Measurements from ENCODE around the gene DGKK.

DGKK gene, protein sequence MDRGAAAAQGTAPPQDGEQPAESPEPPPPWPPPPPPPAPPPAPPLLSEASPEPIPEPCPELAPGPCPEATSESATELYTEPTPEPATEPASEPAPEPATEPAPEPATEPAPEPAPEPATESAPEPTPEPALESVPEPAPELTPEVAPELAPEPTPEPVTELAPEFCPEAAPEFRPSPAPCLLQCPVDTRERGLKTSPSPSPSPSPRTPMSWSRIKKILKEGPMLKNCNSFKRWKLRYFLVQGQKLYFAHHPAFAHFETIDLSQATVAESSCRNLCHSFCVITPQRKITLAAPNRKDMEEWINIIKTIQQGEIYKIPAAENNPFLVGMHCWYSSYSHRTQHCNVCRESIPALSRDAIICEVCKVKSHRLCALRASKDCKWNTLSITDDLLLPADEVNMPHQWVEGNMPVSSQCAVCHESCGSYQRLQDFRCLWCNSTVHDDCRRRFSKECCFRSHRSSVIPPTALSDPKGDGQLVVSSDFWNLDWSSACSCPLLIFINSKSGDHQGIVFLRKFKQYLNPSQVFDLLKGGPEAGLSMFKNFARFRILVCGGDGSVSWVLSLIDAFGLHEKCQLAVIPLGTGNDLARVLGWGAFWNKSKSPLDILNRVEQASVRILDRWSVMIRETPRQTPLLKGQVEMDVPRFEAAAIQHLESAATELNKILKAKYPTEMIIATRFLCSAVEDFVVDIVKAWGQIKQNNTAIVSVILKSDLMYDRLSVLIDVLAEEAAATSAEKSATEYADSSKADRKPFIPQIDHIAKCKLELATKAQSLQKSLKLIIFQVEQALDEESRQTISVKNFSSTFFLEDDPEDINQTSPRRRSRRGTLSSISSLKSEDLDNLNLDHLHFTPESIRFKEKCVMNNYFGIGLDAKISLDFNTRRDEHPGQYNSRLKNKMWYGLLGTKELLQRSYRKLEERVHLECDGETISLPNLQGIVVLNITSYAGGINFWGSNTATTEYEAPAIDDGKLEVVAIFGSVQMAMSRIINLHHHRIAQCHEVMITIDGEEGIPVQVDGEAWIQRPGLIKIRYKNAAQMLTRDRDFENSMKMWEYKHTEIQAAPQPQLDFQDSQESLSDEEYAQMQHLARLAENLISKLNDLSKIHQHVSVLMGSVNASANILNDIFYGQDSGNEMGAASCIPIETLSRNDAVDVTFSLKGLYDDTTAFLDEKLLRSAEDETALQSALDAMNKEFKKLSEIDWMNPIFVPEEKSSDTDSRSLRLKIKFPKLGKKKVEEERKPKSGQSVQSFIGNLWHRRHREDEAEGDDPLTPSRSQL
- 0 to 0.07 (median 0) reads per million in 18 experiments for total RNA-seq

DNA sequence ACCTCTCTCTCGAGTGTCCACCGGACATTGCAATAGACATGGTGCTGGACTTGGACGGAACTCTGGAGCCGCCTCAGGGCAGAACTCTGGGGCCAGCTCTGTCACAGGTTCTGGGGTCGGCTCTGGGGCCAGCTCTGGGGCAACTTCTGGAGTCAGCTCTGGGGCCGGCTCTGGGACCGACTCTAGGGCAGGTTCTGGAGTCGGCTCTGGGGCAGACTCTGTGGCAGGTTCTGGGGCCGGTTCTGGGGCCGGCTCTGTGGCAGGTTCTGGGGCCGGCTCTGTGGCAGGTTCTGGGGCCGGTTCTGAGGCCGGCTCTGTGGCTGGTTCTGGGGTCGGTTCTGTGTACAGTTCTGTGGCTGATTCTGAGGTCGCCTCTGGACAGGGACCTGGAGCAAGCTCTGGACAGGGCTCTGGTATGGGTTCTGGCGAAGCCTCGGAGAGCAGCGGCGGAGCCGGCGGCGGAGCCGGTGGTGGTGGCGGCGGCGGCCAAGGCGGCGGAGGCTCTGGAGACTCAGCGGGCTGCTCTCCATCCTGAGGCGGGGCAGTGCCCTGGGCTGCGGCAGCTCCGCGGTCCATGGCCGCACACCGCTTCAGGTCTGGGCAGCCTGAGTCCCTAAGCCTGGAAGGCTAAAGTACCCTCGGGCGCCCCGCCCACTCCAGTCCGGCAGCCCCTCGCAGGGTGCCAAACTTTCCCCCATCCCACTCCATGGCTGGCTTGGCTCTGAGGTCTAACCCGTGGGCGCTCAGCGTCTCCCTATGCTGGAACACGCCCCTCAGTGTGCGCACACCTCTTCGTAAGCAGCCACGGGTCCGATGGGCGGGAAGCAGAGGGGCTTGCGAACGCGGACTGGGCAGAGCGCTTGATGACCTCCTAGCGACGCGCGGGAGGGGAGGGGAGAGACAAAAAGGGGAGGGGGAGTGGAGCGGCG, at the start of gene DGKK:
Gene DGKK, minus strand, starts transcription at position 723 of the 929 bp plus-strand sequence. Its CDS starts 147 bp downstream, at position 576.
- DNase-seq: no peak

DNA sequence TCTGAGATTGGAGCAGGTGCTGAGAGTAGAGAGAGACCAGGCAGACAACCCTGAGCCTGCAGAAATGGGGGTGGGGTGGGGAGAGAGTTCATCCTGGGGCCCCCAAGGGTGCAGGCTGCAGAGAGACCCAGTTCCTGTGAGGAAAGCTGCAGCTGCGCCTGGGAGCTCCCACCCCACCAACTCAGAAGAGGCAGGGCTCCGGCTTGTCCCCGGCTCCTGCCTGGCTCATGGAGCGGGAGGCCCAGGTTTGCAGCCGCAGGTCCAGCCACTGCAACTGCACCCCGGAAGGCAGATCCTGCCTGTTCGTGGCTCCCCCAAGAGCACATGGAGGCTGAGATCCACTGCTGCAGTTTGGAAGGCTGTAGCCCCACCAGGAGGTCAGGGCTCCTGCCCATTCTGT, 44.2 kb upstream of the DGKK start:
- DNase-seq: no peak

DNA sequence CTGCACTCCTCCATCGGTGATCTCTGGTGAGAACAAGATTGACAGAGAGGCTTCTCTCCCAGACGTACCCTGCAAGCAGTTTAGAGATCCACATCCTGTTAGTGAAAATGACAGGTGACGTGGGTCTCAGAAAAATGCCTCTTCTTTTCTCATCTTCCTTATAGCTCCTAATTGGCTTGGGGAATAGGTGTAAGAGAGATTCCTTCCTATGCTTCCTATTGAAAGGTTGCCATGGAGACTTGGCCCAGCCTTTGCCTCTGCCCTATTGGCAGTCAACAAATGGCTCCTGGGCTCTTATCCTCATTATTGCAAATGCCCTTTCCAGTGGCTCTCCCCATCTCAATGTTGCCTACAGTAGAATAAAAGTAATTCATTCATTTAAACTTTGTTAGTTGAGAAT, 26.5 kb upstream of the DGKK start:
- no peak for DNase-seq

DNA sequence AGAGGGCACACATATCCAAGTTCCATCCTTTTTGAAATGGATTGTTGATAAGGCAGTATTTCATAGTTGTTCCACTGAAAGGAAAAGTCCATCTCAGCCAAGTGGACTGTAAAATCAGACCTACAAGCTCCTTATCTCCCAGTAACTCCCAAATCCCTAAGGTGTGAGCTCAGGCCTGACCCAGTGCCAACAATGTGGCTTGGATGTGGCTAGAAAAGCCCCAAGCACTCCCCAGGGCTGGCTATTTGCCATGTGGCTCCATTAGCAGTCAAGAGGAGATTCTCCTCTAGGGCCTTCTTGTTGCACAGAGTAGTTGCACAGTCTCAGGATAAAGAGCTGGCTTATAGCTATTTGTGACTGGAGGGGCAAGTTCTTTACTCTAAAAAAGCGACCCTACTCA, 25.0 kb upstream of the DGKK start:
- no peak for DNase-seq

DNA sequence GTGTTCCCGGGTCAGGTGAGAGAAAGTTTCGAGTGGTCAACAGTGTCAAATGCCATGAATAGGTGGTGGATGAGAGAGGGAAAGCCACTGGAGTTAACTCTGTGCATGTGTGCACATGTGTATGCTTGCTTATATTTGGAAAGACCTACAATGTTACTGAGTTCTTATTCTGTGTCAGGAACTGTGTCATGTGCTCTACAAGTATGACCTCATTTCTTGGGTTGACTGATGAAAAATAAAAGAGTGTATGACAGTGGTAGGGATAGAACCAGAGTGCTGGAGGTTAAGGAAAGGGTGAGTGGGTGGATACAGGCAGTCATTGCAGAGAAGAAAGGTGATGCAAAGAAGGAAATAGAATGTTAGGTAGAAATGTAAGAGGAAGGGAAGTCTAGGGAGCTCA, 22.1 kb upstream of the DGKK start:
- DNase-seq: no peak

DNA sequence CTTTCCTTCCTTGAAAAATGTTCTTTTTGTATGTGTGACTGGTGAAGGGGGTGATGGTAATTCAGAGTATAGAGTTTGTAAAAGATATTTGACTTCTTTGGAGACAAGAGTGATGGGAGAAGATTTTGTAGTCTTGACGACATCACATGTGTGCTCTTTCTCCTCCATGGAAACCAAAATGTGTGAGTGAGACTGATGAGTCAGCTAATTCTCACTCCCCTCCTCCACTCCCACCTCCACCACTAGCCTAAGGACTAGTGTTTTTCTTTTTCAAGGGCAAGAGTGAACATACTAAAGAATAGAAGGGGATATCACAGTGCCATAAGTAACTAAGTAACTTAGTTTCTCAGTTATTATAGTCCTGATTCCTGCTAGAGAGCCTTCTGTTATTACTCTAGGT, 14.0 kb upstream of the DGKK start:
- no peak for DNase-seq

DNA sequence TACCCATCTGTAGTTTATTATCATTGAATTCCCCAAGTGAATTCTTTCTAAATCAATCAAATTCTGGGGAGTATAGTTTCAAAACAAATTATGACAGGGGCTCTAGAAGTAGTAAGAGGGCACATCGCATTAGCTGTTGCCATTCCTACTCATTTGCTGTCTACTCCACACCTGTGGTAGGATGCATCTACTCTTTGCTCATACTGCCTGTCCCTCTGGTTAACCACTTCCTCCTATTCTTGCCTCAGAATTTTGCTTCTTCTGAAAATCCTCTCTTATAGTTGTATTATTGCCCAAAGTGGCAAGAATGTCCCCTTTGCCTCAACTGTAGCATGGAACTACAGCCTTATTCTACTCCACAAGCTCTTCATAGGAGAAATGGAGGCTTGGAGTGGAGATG, 12.7 kb upstream of the DGKK start:
- DNase-seq: no peak

DNA sequence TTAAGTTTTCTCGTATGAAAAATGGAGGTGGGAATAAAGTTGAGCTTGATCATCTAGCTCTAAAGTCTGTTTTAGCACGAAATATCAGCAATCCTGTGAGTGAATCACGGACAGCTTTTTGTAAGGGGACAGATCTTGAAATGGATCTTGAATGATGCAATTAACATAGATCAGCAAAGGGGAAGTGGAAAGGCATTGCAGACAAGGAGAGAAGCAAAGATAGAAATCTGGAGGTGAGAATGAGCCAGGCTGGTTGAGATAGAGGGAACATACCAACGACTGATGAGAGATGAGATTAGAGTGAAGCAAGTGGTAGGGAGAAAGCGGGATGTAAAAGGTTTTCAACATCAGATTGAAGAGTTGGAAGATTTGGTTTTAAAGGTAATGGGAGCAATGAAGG, 4.6 kb upstream of the DGKK start:
- DNase-seq: no peak

DNA sequence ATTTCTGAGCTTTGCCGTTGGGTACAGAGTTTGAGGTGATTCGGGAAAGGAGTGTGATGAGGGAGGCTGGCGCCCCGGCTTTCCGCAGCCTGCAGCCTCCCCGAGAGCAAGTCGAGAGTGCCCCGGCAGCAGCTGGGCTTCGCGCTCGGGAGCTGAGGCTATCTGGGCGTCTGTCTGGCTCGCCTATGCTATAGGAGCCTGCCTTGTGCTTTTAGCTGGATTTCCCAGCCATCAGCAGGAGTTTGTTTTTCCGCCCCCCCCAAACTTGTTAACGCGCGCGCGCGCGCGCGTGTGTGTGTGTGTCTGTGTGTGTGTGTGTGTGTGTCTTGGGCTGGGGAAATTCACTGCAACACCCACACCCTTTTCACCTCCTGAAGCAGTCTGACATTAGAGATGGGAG, 765 bp upstream of the DGKK start:
- DNase-seq: no peak

DNA sequence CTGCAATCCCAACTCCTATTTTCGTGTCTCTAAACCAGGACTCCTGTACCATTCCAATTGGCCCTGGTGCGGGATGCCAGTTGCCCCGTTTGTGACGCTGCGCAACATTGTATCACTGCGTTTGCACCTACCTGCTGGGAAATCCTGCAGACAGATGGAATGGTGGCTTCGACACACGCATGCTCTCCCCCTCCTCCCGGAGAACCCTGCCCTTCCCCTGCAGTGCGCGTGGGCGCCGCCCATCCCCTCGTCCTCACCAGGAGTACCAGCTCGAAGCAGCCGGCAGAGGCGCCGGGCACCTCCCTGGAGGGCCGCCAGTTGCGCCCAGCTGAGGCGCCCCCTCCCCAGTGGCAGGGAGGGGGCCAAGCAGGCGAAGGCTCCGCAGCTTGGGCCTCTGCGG, 1.4 kb downstream of the DGKK start:
- DNase-seq: no peak

DNA sequence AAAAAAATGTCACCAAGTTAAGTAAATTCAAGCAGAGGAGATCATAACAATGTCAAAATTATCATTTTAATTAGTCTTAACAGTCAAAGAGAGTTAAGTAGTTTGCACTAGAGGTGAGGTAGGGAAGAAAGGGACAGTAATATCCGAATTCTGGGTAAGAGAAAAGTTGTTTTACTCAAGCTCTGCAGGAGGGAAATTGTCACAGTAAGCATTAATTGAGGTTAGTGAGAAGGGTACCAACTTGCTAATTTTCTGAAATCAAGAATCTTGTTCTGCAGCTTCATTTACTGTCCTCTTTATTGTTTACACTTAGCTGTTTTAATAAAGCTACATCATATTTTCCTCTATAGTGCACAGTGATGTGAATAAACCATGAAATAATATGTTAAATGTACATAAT, 11.0 kb downstream of the DGKK start:
- no peak for DNase-seq

DNA sequence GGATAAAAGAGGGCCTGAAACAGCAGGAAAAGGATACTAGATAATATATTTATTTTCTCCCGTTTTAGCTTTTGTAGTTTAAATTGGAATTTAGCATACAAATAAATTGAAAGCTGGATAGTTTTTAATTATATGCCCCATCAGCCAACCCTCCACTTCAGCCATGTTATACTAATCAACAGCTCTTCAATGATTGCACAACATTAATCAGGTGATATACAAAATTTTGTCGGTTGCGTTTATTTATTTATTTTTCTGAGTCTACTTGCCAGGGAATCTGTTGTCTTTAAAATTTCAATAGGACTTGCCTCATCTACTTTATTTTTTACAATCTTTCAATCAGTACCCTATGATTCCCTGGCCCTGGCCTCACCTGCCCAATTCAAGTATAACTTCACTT, 12.1 kb downstream of the DGKK start:
- no peak for DNase-seq

DNA sequence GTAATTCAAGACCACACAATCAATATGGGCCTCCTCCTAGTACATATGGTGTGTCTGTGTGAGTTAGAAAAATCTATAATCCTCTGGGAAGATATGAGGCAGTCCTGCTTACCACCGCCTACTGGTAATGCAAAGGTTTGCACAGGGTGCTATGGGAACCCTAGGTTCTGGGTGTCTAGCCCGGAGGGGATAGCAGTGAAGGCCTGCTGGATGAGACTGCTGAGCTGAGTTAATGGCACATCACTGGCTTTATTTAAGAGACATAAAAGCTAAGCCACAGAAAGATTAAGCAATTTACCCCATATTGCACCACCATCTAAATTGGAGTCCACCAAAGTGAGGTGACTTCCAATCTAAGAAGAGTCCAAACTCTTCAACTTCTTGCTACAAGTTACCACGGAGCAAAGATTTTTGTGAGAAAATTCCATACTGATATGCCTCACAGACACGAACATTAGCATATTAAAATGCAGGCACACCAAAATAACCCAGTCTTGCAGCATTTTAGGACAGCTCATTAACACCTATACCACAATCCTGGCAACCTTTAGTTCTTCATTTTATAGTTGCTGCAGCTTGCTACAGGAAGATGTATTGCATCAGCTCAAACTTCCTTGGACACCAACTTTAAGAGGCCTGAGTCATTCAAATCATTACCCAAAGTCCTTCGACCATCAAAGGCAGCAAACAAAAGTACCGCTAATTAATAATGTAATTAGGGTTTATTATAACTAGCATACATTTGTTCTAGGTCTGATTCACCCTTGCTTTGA, 13.7 kb downstream of the DGKK start:
- DNase-seq: peak; percentile 26 to 30

DNA sequence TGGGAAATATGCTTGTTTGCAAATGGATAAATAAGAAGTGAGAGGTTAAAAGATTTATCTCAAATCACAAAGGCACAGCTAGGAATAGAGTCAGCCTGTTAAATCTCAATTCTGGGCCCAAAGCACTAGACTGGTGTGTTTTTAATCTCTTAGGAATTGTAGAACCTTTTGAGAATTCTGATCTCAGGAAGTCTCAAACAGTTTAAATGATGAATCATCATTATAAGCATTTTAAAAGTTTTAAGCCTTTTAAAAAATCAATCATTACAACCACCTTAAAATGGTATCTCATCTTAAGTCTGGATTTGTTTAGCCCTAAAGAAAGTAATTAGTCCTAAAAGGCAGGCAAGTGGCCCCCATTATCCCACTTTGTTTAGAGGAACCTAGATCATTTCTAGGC, 17.8 kb downstream of the DGKK start:
- no peak for DNase-seq

DNA sequence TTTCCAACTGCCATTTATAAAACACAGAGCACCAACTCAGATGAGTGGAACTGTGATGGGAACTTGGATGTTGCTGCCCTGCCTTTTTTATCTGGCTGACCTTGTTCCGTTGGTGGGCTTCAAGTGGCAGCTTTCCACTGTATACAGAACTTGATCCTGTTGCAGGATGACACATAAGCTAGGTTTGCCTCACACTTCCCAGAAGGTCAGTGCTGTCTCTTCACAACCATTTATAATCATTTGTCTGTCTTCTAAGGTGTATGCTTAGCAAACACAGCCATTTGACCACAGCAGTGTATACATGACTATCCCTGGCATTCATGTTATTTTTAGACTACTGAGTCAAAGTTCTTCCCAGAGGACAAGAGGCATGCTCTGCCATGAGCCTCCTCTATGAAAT, 20.3 kb downstream of the DGKK start:
- no peak for DNase-seq

DNA sequence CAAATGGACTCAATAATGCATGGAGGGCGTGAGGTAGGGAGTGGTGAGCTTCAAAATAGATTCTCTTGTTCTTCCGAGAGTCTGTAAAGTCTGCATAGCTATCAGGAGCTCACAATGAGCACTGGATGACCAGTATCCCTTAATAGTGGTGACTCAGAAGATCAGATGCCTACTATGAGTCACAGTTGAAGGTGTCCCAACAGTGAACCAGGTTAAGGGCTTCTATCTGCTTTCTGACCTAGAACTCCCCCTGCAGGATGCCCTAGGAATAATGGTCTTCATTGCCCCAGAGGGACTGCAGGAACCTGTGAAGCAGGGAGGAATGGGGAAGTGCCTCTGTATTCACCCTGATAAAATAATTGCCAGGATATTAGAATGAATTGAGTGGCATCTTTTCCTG, 22.1 kb downstream of the DGKK start:
- peak; percentile 7 to 17 for DNase-seq

DNA sequence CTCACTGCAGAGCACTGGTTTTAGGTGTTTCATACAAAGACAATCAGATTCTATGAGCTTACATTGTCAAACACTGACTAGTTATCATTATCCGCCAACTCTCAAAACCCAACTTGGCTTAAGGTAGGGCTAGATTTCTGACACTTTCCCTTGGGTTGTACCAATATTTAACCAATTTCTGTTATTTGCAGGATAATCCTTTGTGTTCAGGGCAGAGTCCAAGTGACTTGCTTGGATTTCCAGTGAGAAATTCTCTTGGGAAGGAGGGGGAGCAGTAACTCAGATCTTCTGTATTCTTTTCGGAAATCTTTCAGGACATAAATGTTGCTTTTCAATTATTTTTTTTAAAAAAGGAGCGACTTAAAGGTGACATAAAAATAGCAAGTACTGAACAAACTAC, 23.1 kb downstream of the DGKK start:
- DNase-seq: no peak

DNA sequence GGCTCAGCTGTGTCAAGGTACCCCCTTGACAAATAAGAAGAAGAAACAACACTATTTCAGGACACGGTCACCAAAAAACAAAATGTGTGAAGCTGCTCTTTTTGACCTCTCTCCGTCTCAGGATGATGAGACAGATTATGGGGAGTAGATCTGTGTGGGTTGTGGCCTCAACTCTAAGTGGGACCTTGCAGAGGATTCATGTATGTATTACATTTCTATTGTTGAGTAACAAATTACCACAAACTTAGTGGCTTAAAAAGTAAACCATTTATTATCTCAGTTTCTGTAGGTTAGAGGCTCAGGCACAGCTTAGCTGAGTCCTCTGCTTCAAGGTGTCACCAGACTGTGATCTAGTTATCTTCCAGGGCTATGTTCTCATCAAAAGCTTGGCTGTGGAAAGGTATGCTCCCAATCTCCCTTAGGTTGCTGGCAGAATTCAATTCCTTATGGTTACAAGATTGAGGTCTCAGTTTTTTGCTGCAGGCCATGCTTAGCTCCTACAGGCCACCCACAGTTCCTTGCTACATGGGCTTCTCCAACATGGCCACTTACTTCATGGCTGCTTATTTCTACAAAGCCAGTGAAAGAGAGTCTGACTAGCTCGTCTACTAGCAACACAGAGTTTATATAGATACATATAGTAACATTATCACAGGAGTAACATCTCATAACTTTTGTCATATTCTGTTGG, 28.1 kb downstream of the DGKK start:
- DNase-seq: no peak

DNA sequence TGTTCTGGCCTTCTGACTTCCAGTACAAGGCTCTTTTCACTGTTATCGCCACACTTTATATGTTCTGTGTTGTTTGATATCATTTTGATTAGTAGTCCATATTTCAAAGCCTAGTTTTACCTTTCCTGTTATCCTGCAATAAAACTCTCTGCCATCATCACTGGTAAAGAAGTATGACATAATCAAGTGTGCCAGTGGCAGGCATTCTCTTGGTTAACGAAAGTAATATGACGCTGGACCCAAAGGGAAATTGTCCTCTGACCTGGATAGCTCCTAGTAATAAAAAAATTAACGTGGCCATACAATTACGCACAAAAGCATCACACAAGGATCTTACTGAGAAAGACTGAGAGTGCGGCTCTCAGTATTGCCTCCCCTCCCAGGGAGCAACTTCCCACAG, 33.8 kb downstream of the DGKK start:
- no peak for DNase-seq

DNA sequence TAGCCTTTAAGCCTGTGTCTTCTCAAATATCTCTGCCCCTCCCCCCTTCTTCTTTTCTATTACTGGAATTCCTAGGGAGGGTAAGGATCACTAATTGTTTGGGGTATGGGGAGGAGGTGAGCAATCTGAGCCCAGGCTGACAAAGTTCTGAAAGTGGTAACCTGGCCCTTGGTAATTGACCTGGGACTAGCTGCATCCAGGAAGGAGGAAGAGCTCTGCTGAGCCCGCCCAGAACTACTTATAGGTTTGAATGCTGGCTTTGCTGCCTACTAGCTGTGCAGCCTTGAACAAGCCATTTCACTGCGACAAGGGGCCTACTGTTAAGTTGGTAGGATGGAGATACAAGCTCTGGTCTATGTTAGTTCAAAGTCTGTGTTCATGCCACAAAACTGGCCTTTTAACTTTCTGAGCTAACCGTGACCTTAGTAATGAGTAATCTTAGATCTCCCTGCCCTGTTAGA, 37.8 kb downstream of the DGKK start:
- DNase-seq: no peak

Measured in inflammatory macrophage (primary cell).